ENCODE results near the gene TNNI3. TPM values are rescaled to one million over a fixed set of nuclear protein-coding genes. Genes with fewer than 3 reads are reported as not detected.
A peak's percentile ranks its signal among the peaks of the same experiment; 100 is the strongest.

Gene TNNI3
- total RNA-seq, 1 donor from 2014 or later = 5.4 TPM

- Mint-ChIP-seq H3K9me3 (no peaks in the 10 kb centered on the region), H3K27me3 (ENCODE audit: low read depth) (peaks cover 17% of the 10 kb centered on the region), H3K36me3 (ENCODE audit: low read depth) (no peaks in the 10 kb centered on the region), H3K4me1 (peaks cover 3% of the 10 kb centered on the region), H3K27ac (ENCODE audit: unreplicated experiment) (no peak overlapping the region), H3K4me3 (no peak overlapping the region)
- DNase-seq (ENCODE audit: low read depth, low spot score) = no peak
- TF ChIP-seq, protein P1, sequence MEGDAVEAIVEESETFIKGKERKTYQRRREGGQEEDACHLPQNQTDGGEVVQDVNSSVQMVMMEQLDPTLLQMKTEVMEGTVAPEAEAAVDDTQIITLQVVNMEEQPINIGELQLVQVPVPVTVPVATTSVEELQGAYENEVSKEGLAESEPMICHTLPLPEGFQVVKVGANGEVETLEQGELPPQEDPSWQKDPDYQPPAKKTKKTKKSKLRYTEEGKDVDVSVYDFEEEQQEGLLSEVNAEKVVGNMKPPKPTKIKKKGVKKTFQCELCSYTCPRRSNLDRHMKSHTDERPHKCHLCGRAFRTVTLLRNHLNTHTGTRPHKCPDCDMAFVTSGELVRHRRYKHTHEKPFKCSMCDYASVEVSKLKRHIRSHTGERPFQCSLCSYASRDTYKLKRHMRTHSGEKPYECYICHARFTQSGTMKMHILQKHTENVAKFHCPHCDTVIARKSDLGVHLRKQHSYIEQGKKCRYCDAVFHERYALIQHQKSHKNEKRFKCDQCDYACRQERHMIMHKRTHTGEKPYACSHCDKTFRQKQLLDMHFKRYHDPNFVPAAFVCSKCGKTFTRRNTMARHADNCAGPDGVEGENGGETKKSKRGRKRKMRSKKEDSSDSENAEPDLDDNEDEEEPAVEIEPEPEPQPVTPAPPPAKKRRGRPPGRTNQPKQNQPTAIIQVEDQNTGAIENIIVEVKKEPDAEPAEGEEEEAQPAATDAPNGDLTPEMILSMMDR (conservative IDR thresholded peaks at IDR 0.05) = no peak
These were observed 22.8 kb downstream of the TNNI3 start for GRCh38 chr19:55134736-55135135.

DNA sequence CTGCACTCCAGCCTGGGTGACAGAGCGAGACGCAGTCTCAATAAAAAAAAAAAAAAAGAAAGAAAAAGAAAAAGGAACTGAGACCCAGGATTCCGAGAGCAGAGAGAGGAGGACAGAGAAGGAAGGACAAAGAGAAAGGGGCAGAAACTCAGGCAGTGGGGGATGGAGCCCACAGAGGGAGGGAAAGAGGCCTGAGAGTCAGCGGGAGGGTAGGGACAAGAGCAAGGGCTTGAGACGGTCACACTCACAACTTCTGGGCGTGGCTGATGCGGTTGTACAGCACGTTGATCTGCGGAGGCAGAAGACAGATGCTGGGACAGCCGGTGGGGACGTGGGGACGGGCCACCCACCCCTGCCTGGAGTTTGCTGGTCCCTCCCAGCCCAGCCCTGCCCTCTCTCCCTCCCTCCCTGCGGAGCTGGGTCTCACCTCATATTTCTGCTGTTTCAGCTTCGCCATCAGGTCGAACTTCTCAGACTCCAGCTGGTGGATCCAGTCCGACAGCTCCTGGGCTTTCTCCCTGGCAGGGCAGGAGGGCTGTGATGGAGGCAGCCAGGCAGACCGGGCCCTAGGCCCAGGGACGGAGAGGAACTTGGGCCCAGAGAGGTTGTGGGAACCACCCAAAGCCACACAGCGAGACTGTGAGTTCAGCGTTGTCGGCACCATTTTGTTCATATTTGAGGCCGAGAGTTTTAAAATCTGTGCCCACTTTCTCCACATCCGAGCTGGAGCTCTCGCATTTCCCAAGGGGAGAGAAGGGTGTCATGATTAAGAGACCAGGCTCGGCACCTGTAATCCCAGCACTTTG lies 23.7 kb downstream of the TNNI3 start:
- Mint-ChIP-seq H3K27ac (ENCODE audit: unreplicated experiment) (no peak overlapping the region), H3K4me1 (peaks cover 3% of the 10 kb centered on the region), H3K4me3 (no peak overlapping the region), H3K36me3 (ENCODE audit: low read depth) (no peaks in the 10 kb centered on the region), H3K27me3 (ENCODE audit: low read depth) (peaks cover 14% of the 10 kb centered on the region), H3K9me3 (no peaks in the 10 kb centered on the region)
- DNase-seq (ENCODE audit: low read depth, low spot score) = no peak
- TF ChIP-seq, protein P1 (conservative IDR thresholded peaks at IDR 0.05) = no peak

DNA sequence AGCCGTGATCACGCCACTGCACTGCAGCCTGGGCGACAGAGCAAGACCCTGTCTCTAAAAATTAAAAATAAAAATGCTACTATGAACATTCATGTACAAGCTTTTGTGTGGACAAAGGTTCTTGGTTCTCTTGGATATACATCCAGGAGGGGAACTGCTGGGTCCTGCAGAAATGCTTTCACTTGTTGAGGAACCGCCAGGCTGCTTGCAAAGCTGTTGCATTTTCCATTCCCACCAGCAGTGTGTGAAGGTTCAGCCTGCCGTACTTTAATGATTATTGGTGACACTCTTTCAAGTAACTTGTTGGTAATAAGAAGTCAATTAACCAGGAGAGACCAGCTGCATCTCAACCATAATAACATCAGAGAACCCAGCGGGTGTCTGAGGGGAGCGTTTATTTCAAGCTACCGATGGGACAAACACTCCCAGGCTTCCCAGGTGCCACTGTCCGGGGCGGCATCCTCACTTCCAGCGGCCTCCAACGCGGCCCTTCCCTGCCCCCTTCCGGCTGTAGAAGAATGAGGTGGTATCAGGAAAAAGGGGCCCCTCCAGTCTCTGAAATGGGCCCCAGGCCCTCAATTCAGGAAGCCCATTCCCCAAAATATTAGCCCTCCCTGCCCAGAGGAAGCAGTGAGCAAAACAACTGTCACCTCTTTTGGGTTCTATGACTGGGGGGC lies 24.9 kb downstream of the TNNI3 start:
- H3K4me3 Mint-ChIP-seq = no peak overlapping the region
- no peak for DNase-seq (ENCODE audit: low read depth, low spot score)
- peaks cover 3% of the 10 kb centered on the region for H3K4me1 Mint-ChIP-seq
- H3K36me3 Mint-ChIP-seq (ENCODE audit: low read depth) = no peaks in the 10 kb centered on the region
- TF ChIP-seq, protein P1 (conservative IDR thresholded peaks at IDR 0.05) = peak; percentile 23
- H3K27me3 Mint-ChIP-seq (ENCODE audit: low read depth) = peaks cover 14% of the 10 kb centered on the region
- no peaks in the 10 kb centered on the region for H3K9me3 Mint-ChIP-seq
- no peak overlapping the region for H3K27ac Mint-ChIP-seq (ENCODE audit: unreplicated experiment)

DNA sequence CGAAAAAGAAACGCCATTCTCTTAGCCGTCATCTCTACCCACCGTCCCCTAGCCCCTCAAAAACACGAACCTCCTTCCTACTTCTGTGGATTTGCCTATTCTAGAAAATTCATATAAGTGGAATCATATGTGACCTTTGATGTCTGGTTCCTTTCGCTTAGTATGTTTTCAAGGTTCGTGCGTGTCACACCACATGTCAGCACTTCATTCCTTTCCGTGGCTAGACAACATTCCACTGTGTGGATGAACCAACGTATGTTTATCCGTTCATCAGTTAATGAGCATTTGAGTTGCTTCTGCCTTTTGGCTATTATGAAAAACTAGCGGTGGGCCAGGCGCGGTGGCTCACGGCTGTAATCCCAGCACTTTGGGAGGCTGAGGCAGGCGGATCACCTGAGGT lies 26.1 kb downstream of the TNNI3 start:
- H3K27me3 Mint-ChIP-seq (ENCODE audit: low read depth) = peaks cover 21% of the 10 kb centered on the region
- no peak overlapping the region for H3K27ac Mint-ChIP-seq (ENCODE audit: unreplicated experiment)
- no peak overlapping the region for H3K4me3 Mint-ChIP-seq
- TF ChIP-seq, protein P1 (conservative IDR thresholded peaks at IDR 0.05) = no peak
- no peaks in the 10 kb centered on the region for H3K36me3 Mint-ChIP-seq (ENCODE audit: low read depth)
- no peaks in the 10 kb centered on the region for H3K9me3 Mint-ChIP-seq
- no peak for DNase-seq (ENCODE audit: low read depth, low spot score)
- H3K4me1 Mint-ChIP-seq = peaks cover 3% of the 10 kb centered on the region

DNA sequence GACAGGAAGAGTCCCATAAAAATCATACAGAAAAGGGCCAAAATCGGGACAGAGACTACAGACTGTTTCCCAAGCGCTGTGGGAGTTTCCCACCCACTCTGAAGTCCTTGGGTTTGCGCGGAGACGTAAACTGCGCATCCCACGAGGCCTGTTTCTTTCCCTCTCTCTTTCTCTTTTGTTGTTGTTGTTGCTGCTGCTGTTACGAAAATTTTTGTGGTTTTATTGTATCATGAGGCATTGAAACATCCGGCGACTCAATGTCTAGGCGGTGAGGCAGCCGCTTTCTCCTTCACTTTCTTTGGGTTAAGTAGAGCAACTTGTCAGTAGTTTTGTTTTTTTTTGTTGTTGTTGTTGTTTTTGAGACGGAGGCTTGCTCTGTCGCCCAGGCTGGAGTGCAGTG lies 38.5 kb downstream of the TNNI3 start:
- Mint-ChIP-seq H3K27ac (ENCODE audit: unreplicated experiment) (no peak overlapping the region), H3K4me3 (peak overlapping the region; percentile 98), H3K9me3 (no peaks in the 10 kb centered on the region), H3K27me3 (ENCODE audit: low read depth) (peaks cover 37% of the 10 kb centered on the region), H3K4me1 (peaks cover 38% of the 10 kb centered on the region), H3K36me3 (ENCODE audit: low read depth) (no peaks in the 10 kb centered on the region)
- TF ChIP-seq, protein P1 (conservative IDR thresholded peaks at IDR 0.05) = no peak
- DNase-seq (ENCODE audit: low read depth, low spot score) = no peak
